Endothelial cell of umbilical vein (primary cell): ENCODE data around the gene IQSEC3.
"Not testable (repeated sequence)": the region's sequence is repeated elsewhere in the genome, so short reads cannot be mapped to it uniquely, and the experiment has no call there.

Source experiments
- CTCF ChIP-seq, 2 donors: IDR thresholded peaks; 1 replicate in 1 of 2; 2 replicates in 1 of 2; pipeline ENCODE4 v1.5.1; 2011; ENCODE audit warnings: low read length in 2 of 2, mild to moderate bottlenecking in 2 of 2, moderate library complexity in 2 of 2, control low read depth in 1 of 2, inconsistent platforms in 1 of 2, low read depth in 1 of 2; ENCODE audit not compliant: insufficient read depth in 1 of 2; ENCODE audit errors: extremely low read depth in 1 of 2
- EZH2 ChIP-seq: IDR thresholded peaks from 2 replicates; pipeline ENCODE4 v1.6.1; 2012; ENCODE audit warnings: borderline replicate concordance, low read depth, mild to moderate bottlenecking, moderate library complexity, low read length, inconsistent platforms; ENCODE audit not compliant: severe bottlenecking
- FOS ChIP-seq: IDR thresholded peaks from 2 replicates; pipeline ENCODE4 v1.6.1; 2011; ENCODE audit warnings: mild to moderate bottlenecking, low read length, moderate library complexity, borderline replicate concordance; ENCODE audit not compliant: insufficient read depth
- GATA2 ChIP-seq: IDR thresholded peaks from 2 replicates; pipeline ENCODE4 v1.7.0; 2011; ENCODE audit warnings: low read depth, mild to moderate bottlenecking, moderate library complexity, mixed read lengths, low read length; ENCODE audit not compliant: insufficient read length, insufficient read depth
- JUN ChIP-seq: IDR thresholded peaks from 2 replicates; pipeline ENCODE4 v1.6.1; 2011; ENCODE audit warnings: borderline replicate concordance, low read depth; ENCODE audit not compliant: insufficient read length, insufficient read depth
- MAX ChIP-seq: IDR thresholded peaks from 2 replicates; pipeline ENCODE4 v1.6.1; 2011; ENCODE audit not compliant: insufficient read depth, insufficient read length
- MYC ChIP-seq: IDR thresholded peaks from one replicate; pipeline ENCODE4 v1.6.1; 2011; ENCODE audit warnings: mild to moderate bottlenecking, low read depth, low read length
- POLR2A ChIP-seq: IDR thresholded peaks from 2 replicates; pipeline ENCODE4 v1.6.1; 2012; ENCODE audit warnings: low read depth, mild to moderate bottlenecking, control low read depth, low read length
- POLR2AphosphoS5 ChIP-seq: IDR thresholded peaks from 2 replicates; pipeline ENCODE4 v1.6.1; 2012; ENCODE audit warnings: low read depth, mild to moderate bottlenecking, control low read depth, low read length, moderate library complexity; ENCODE audit not compliant: insufficient read depth

GRCh38 chr12:39555-40265 is 26.9 kb upstream of the IQSEC3 start:
- TF ChIP-seq MYC; CTCF (IDR thresholded peaks at IDR 0.05; ENCODE audit: extremely low read depth in 1 of 2, insufficient read depth in 1 of 2, low read depth in 1 of 2, low read length in 2 of 2); POLR2A; GATA2; EZH2; JUN; POLR2AphosphoS5; MAX; FOS: not testable (repeated sequence)
